HS-5 (cell line): ENCODE results near the gene SLC9A3.

Experiments used
- DNase-seq: peaks from one replicate; pipeline ENCODE4 v3.0.0-alpha.2; 2012; ENCODE audit warnings: low read depth

Gene SLC9A3

DNA sequence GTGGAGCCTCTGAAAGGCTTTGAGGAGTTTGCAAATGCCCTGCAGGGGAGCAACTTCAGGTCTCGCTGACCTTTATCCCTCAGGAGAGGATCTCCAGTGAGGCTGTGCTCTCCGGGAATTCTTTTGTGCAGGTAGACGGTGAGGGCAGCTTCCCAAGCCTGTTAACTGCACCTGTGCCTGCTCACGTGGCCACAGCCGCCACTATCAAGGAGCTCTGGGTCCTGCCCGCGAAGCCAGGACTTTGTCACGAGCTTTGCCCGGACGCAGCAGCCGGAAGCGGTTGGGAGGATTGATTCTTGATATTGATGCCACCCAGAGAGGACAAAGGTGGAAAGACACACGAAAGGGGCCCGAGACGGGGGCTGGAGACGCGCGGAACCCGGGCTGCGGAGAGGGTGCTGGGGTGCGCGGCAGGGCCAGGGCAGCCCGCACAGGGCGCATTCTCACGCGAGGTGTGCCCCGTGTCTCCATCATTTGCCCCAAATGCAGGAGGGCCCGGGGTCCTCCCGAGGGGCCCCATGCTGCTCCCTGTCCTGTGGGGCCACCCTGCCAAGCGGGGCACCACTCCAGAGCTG lies 18.2 kb downstream of the SLC9A3 start:
- no peak for DNase-seq

DNA sequence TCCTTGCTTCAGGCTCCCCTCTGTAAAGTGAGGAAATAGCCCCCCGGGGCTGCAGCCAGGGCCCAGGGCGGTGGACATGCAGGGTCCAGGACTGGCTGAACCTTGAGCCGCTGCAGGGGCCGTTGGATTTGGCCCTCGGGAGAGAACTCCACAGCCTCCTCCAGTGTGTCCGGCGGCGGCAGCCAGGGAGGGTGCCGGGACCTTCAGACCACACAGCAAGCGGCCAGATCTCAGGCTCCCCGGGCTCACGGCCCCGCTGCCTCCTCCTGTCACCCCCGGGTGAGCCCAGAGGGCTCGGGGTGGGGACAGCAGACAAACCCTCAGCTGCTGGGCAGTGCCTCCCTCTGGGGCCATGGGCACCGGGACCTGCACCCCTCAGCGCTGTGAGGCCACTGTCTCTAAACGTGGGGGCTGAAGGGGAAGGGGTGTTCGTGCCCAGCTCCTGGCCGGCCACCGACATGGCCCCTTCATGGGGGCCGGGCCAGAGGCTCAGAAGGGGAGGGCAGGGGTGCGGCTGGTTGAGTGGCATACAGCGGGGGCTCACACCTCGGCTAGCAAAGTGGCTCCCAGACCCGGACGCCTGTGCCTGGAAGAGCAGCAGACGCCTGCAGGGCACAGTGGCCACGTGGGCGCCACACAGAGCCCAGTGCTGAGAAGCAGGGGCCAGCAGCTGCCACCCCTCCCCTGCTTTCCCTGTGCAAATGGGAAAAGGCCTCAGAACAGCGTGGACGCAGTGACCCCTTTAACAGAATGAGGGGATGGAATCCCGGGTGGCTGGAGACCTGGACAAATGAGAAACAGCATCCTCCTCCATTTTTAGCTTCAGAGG lies 19.7 kb downstream of the SLC9A3 start:
- no peak for DNase-seq

DNA sequence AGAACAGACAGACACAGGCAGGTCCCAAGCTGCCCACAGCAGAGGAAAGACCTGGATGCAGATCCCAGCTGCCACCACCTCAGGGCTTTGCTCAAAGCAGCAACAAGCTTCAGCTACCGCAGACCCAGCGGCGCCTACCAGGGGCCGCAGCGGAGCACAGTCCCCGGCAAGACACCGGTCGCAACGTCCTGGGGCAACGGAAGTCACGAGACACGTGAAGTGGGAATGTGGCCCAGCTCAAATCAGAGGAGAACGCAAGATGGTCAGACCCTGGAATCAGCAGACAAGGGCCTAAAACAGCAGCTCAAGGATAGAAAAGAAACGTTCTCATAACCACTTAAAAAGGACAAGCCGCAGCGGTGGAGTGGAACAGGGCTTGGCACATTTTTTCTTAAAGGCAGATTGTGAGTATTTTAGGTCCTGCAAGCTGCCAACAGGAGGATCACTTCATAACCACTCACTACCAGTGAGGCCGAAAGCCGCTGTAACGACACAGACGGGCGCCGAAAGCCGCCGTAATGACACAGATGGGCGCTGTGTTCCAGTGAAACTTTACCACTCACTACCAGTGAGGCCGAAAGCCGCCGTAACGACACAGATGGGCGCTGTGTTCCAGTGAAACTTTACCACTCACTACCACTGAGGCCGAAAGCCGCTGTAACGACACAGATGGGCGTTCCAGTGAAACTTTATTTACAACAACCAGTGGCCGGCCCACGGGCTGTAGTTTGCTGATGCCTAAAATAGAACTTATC lies 21.7 kb downstream of the SLC9A3 start:
- DNase-seq = no peak

DNA sequence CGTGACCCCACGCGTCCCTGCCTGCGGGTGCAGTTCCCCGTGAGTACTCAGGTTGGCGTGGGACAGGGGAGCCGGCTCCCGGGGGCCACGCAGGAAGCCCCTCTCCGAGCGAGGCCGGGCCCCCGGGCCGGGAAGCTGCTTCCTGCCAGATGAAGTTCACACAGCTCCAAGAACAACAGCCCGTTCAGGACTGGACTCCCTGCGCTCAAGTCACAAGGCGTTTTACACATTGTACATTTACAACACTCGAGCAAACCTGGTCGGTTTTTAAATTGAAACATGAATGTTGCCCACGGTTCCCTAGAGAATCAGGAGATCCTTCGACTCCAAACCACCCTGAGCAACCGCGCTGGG lies 22.4 kb downstream of the SLC9A3 start:
- DNase-seq = no peak

DNA sequence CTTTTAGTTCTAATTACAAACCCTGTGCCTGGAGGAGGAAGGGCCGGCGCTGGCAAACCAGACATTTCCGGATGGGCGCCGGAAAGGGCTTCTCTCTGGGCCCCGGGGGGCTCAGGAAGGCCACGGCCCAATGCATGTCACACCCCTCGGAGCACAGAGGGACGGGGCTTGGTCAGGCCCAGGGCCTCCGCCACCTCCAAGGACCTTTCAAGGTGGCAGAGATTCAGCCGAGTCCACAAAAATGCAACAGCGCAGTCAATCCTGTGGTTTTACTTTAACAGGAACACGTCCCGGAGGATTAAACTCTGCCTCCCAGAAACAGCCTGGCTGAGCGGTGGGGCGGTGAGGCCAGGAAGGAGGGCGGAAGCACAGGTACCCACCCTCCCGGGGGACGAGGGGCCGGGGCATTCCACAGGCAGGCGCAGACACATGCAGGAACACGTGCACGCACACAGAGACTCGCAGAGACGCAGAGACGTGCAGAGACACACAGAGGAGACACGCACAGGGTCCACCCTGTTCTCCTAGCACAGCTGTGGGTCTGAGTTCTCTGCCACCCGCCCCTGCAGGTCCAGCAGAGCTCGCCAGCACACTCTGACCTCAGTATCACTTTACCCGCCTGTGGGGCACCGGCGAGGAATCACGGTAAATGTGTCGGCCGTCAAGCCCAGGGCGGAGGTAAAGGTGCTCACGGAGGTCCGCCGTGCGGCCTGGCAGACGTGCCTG lies 23.0 kb downstream of the SLC9A3 start:
- DNase-seq = no peak

DNA sequence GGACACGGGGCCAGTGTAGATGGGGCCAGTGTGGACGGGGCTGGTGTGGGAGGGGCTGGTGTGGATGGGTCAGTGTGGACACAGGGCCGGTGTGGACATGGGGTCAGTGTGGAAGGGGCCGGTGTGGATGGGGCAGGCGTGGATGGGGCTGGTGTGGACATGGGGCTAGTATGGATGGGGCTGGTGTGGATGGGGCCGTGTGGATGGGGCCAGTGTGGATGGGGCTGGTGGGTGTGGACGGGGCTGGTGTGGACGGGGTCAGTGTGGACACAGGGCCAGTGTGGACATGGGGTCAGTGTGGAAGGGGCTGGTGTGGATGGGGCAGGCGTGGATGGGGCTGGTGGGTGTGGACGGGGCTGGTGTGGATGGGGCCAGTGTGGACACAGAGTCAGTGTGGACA lies 23.8 kb downstream of the SLC9A3 start:
- no peak for DNase-seq

DNA sequence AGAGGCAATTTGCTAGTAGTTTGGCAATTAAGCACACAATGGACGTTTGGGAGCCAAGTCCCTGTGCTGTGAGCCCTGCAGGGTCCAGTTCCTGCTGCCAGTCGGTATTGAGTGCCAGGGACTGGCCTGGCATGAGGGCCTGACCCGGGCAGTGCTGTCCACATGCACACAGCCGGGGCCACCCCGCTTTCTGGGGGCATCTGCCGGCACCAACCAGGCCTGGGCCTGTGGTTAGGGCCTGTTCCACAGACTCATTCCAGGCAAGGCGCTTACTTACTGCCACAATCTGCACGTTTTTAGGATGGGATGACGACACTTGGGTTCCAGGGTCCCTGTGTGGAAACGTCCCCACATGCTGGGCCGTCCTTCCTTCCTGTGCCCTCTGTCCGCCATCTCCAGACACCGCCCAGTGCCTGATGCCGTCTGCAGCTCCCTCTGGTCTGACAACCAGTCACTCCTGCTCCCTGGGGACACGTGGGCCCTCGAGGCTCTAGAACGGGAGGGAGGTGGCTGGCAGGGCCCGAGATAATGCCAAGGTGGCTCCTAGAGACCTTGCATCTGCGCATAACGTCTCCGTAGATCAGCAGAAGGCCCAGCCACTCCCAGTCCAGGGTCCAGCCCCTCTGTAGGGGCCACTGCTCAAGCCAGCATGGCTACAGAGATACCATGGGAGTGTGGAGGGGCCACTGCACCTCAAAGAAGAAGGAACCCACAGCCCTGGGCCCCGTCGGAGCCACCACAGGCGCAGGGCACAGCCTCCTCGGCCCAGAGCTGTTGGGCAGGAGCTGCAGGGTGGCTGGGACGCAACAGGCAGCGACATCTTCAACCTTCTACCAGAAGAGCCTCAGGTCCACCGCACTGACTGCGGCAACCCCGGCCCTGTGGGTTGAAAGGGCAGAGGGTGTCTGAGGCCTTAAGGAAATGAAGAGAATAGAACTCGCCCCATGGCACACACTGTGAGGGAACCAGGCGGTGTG lies 24.7 kb downstream of the SLC9A3 start:
- DNase-seq = no peak

DNA sequence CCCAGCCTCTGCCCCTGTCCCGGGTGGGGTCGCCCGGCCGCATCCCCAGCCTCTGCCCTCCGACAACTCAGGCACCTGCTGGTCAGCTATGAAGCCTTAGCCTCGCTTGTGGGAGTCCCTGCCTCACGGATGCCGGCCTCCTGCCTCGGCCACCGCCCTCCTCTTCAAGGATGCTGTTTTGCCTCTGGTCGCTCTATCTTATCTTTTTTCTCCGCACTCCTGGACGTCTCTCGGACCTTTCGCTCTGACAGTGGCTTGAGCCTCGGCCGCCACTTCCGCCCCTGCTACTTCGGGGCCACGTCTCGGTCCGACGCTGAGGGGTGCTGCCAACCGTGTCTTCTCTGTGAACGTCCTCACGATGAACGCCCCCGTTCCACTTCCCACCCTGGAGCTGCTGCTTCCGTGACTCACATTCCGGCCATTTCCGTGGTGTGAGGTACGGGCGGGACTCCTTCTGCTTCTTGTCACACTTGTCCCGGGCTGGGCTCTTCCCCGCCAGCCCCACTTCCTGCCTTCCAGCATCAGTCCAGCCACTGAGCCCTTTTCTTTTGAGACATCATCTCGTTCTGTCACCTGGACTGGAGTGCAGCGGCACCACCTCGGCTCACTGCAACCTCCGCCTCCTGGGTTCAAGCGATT lies 26.3 kb downstream of the SLC9A3 start:
- no peak for DNase-seq

DNA sequence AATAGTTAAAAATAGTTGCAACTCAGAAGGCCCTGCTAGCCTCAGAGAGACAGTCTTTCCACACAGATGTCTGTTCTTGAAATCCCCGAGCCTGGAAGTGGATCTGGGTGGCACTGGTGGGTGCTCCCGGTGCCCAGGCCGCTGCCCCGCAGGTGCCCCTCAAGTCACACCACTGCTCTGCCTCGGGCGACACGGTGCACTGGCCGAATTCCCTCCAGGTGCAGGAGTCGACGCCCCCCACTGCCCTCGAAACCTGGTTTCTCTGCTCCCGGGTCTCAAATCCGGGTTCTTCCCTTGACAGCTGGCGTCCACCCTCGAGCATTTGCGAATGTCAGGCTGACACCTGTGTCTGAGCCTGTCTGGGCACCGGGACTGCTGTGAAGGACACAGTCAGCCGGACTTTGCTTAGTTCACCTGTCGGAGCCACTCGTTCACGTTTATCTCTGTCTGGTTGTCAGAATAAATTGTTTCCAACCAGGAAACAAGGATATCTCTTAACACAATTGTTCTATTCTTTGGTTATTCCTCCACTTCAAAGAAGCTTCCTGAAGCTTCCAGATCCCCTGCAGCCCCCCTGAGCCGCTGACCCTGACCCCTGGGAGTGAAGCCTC lies 27.1 kb downstream of the SLC9A3 start:
- DNase-seq = no peak

DNA sequence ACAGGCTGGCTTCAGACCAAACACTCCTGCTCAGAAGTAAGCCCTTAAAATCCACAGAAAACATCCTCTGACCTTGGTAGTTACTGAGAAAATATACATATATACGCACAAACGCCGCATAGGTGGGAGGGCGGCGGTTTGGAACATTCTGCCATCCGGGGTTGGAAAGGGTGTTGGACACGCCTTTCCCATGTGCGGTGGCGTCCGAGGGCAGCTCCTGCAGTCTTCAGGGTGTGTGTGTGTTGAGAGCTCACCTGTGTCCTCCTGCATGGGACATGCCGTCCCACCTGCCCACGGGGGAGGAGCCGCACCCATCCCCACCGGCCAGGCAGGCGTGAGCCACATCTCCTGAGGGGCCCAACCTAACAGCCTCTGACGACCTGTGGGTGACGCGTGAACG lies 28.2 kb downstream of the SLC9A3 start:
- no peak for DNase-seq

DNA sequence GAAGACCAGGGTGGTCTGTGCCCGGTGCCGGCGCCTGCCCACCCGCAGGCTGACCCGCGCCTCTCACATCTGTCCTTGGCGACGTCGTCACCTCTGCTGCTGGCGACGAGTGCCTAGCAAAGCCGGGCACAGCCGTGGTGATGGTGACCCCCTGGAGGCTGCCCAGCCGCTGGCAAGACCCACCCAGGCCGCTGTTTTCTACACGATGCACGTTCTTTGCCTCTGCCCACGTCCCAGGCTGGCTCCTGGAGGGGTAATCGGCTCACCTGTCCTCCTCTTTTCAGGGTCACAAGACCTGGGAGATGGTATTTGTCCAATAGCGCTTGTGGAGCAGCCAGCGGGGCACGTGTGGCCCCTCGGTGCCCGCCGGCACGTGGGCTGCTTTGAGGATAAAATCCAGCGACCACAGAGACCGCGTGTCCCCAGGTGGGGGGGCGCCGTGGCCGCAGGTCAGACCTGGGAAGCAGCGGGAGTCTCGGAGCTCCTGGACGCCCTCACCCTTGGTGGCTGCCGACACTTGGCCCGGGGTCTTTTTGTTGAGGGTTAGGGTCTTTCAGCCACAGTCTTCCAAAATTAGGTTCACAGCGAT lies 29.5 kb downstream of the SLC9A3 start:
- DNase-seq = no peak

DNA sequence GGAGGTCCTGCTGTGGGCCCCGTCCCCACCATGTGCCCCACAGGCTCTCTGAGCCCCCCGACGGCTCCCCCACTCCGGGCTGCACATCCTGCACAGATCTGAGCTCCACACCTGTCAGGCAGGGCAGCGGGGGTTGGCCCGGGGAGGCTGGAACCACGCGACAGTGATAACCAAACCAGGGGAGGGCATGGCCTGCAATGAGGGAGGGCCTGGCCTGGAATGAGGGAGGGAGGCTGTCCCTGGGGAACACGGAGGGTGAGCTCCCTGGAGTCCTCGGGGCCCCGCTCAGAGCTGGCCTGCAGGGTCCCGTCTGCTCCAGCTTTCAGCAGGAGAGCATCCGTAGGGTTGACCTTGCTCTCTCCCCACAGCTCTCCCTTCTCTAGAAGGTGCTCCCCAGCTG lies 30.5 kb downstream of the SLC9A3 start:
- DNase-seq = no peak

DNA sequence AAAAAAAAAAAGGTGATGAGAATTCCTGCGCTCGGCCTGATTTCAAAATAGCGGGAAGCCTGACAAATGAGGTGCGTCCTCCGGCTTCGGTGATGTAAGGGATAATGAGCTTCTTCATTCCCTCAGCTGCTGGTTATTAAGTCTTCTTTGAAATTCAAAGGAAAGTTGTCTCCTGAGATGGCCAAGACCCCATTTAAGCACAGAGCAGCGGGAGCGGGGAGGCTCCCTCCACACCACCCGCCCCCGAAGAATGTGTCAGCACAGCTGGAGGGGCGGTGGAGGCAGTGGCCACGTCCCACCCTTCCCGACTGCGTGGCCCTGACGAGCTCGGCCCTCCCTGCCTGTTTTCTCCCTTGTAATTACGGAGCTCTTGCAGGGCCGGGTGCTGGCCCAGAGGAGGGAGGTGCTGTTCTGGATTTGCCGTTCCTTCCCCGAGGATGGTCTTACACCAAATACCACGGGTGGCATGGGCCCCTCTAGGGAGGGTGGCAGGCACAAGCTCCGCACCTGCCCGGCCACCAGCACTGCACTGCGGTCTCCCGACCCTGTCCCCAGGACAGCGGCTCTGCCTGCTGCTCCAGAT lies 31.0 kb downstream of the SLC9A3 start:
- no peak for DNase-seq

DNA sequence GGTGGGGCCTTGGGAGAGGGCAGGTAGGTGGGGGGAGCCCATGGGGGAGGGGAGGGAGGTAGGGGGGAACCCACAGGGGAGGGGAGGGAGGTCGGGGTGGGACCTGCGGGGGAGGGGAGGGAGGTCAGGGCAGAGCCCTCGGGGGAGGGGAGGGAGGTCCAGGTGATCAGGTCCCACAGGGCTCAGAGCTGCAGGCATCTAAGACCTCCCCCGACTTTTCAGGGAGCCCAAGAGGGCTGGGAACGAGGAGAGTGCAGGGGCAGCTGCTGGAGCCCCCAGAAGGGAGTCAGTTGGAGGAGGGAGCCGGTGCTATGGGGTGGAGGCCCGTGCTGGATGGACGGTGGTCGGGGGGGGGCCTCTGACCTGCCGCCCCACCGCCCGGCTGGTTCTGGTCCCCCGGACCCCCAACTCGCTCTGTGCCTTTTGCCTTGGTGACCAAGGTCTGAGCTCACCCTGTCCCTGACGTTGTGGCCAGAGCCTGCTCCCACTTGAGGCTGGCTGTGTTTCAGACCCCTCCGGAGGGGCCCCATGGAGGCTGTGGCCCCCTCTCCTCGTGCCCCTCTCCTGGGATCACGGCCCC lies 31.8 kb downstream of the SLC9A3 start:
- no peak for DNase-seq

DNA sequence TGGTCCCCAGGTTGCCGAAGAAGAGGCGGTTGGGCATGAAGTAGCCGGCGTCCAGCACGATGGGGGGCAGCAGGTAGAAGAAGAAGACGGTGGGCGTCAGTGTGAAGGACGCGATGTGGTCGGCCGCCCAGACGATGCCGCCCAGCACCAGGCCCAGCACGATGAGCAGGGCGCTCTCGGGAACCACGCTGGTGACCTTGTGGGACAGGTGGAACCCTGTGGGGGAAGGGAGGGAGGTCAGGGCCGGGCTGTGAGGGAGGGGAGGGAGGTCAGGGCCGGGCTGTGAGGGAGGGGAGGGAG lies 32.4 kb downstream of the SLC9A3 start:
- DNase-seq = no peak

DNA sequence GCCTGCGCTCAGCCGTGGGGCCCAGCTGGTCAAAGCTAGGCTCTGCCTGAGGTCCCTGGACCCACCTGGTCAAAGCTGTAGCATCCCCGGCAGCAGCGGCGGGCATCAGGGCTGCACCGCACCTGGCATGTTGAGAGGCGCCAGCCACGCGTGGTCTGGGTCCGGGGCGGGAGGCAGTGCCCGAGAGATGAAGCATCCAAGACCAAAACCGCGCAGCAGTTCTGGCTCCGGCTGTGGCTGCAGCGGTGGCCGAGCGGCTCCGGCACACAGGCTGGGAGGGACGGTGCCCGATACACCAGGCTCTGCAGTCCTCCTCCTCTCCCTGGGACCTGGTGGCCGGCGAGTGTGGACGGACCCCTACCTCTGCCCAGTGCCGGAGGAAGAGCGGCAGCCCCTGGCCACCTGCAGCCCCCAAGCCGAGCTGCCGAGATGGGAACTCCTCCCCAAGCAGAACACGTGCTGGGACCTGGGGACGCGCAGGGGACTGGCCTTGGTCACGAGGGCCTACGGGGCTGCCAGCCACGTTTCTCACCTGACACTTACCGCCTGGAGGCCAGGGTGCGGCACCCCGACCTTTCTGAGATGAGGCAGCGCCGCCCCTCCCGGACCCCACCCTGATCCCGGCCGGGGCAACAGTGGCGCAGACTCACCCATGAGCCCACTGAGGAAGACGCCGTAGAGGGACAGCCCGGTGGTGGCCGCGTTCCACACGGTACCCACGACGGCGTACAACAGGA lies 33.0 kb downstream of the SLC9A3 start:
- no peak for DNase-seq

DNA sequence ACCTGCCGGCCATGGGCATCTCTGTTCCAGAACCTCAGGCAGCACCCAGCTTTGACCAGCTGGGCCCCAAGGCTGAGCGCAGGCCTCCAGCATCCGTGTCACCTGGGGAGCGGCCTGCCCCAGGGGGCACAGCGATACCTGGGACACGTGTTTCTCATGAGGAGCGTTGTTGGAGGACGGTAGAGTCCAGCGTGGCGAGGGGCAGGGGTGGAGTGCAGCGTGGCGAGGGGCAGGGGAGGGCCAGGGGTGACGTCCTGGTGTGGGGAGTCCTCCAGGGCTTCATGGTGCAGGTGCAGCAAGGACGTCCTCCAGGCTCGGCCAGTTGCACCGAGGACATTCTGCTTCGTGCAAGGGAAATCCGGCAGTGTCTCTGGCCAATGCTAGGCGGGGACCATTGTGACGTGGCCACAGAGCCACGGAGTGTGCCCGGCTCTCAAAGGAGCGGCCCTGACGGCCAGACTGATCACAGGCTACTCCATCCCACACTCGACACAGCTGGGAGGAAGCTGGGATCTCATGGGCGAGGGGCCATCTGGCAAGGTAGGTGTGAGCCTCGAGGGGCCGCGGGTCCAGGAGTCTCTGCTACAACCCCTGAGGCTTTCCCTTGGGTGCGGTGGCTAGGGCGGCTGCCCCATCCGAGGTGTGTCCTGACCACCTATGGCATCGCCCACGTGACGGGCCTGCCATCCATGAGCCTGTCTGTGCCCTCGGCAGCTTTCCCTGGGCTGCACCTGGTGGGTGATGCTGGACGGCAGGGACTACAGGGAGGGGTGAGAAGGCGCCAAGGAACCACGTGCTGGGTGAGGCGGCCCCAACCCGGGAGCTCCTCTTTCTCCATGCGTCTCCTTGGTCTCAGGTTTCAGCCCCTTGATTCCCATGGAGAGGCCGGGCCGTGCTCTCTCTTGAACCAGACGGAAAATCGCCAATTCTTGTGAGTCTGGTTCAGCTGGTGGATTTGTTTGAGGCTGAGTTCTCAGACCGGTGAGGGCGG lies 33.8 kb downstream of the SLC9A3 start:
- DNase-seq = no peak

DNA sequence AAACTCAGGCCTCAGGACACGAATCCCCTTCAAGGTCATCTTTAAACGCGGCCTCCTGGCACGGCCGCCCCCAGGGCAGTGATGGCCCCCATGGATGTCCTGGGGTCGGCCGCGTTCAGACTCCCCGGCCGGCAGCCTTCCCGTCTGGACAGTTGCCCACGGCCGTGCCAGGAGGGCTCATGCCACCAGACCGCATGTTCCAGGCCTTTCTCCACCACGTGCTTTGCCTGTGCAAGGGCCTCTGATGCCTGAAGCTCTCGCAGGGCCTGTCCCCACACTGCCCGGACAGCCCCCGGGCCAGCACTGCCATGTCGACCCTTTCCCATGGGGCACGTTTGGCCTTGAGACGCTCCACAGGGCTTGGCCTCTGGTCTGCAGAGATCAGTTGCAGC lies 34.6 kb downstream of the SLC9A3 start:
- DNase-seq = no peak
